ENCODE measurements around the gene KIF11. TPM values are rescaled to one million over a fixed set of nuclear protein-coding genes. Genes with fewer than 3 reads are reported as not detected.

The KIF11 gene
- total RNA-seq, 2 donors from 2014 or later, result 36.5 to 55.7 TPM

DNA sequence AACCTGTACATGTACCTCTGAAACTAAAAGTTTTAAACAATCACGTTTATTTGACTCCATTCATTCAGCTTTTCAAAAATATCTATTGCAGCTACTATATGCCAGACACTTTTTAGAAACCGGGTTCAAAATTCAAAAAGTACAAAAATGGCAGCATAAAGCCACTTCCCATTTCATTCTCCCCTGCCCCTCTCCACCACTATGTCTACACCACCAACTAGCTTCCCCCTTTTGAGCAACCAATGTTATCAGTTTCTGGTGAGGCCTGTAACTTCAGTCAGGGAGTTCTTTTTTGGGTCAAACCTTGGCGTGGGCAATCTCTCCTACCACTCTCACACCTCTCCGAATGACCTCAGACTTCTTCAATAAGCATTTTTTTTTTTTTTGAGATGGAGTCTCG is 85.3 kb downstream of the KIF11 start:
- no peak for DNase-seq
- no peak overlapping the region for H3K9ac ChIP-seq (ENCODE audit: extremely low read depth, low read length, poor library complexity, severe bottlenecking)
- H3K9me3 Mint-ChIP-seq, result peaks cover 35% of the 10 kb centered on the region
- H3K4me3 ChIP-seq (ENCODE audit: low read length), result no peak overlapping the region
- no peak overlapping the region for H3K4me3 Mint-ChIP-seq
- H3K4me1 Mint-ChIP-seq, result peaks cover 2% of the 10 kb centered on the region
- H3K27ac Mint-ChIP-seq, result no peak overlapping the region
- H3K36me3 Mint-ChIP-seq (ENCODE audit: low read depth), result peaks cover 4% of the 10 kb centered on the region
- H3K27ac ChIP-seq (ENCODE audit: low read depth, low read length), result no peak overlapping the region
- H3K4me1 ChIP-seq (ENCODE audit: control insufficient read depth, insufficient read depth, low read length), result no peaks in the 10 kb centered on the region
- no peak for TF ChIP-seq CTCF (conservative IDR thresholded peaks at IDR 0.05)
- peaks cover 26% of the 10 kb centered on the region for H3K9me3 ChIP-seq (ENCODE audit: control insufficient read depth, low read length)
- H3K27me3 Mint-ChIP-seq (ENCODE audit: insufficient read depth), result no peaks in the 10 kb centered on the region
- H3K27me3 ChIP-seq (ENCODE audit: control insufficient read depth, insufficient read depth, low read length, poor library complexity, severe bottlenecking), result no peaks in the 10 kb centered on the region
- 94 to 97% methylated on average over 2 to 5 of the region's 5 CpGs for WGBS, 2 experiments (ENCODE audit: insufficient coverage in 1 of 2, insufficient read length in 1 of 2)
- no peaks in the 10 kb centered on the region for H3K36me3 ChIP-seq (ENCODE audit: control insufficient read depth, insufficient read depth, low read length)

DNA sequence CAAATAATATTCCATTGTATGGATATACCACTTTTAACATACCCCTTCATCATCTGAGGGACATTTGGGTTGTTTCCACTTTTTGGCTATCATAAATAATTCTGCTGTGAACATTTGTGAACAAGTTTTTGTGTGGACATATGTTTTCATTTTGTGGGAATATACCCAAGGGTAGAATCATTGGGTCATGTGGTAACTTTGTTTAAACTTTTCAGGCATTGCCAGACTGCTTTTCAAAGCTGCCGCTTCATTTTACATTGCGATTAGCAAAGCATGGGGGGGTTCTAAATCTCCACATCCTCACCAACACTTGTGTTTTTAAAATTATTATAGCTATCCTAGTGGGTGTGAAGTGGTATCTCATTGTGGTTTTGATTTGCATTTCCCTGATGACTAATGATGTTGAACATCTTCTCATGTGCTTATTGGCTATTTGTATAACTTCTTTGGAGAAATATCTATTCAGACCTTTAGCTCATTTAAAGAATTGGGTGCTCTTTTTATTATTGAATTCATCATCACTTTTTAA is 88.4 kb downstream of the KIF11 start:
- no peak overlapping the region for H3K27ac ChIP-seq (ENCODE audit: low read depth, low read length)
- no peak overlapping the region for H3K27ac Mint-ChIP-seq
- 100% methylated on average over 1 of the region's 2 CpGs; no CpG with 5 or more reads in 1 of the 2 experiments for WGBS, 2 experiments (ENCODE audit: insufficient coverage in 1 of 2, insufficient read length in 1 of 2)
- peaks cover 3% of the 10 kb centered on the region for H3K36me3 Mint-ChIP-seq (ENCODE audit: low read depth)
- no peaks in the 10 kb centered on the region for H3K4me1 ChIP-seq (ENCODE audit: control insufficient read depth, insufficient read depth, low read length)
- no peaks in the 10 kb centered on the region for H3K27me3 ChIP-seq (ENCODE audit: control insufficient read depth, insufficient read depth, low read length, poor library complexity, severe bottlenecking)
- H3K4me3 Mint-ChIP-seq, result no peak overlapping the region
- H3K4me1 Mint-ChIP-seq, result no peaks in the 10 kb centered on the region
- peaks cover 32% of the 10 kb centered on the region for H3K9me3 ChIP-seq (ENCODE audit: control insufficient read depth, low read length)
- no peak overlapping the region for H3K9ac ChIP-seq (ENCODE audit: extremely low read depth, low read length, poor library complexity, severe bottlenecking)
- no peaks in the 10 kb centered on the region for H3K36me3 ChIP-seq (ENCODE audit: control insufficient read depth, insufficient read depth, low read length)
- H3K27me3 Mint-ChIP-seq (ENCODE audit: insufficient read depth), result peaks cover 10% of the 10 kb centered on the region
- H3K4me3 ChIP-seq (ENCODE audit: low read length), result no peak overlapping the region
- no peak for DNase-seq
- TF ChIP-seq CTCF (conservative IDR thresholded peaks at IDR 0.05), result no peak
- H3K9me3 Mint-ChIP-seq, result peaks cover 40% of the 10 kb centered on the region

DNA sequence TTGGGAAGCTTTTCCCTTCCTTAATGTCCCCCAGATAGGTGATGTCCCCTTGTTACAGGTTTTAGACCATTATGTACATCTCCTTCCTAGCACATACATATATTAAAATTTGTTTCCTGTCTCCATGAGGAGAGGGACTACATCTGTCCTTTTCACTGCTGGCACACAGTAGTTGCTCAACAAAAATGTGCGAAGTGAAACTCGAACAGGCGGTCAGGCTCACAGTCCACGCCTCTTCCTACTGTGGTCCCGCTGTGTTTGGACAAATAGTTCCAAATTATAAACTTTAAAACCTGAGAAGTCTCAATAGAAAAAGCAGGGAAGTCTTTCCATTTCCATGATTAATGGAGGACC is 95.6 kb downstream of the KIF11 start:
- no peak for TF ChIP-seq CTCF (conservative IDR thresholded peaks at IDR 0.05)
- peaks cover 43% of the 10 kb centered on the region for H3K27me3 Mint-ChIP-seq (ENCODE audit: insufficient read depth)
- peaks cover 26% of the 10 kb centered on the region for H3K36me3 Mint-ChIP-seq (ENCODE audit: low read depth)

More for the DNA sequence above, 95.6 kb downstream of the KIF11 start:
- DNase-seq, result no peak
- peaks cover 39% of the 10 kb centered on the region for H3K27me3 ChIP-seq (ENCODE audit: control insufficient read depth, insufficient read depth, low read length, poor library complexity, severe bottlenecking)
- no peak overlapping the region for H3K9ac ChIP-seq (ENCODE audit: extremely low read depth, low read length, poor library complexity, severe bottlenecking)
- Mint-ChIP-seq H3K4me3 (peak overlapping the region; percentile 97), H3K4me1 (peaks cover 12% of the 10 kb centered on the region), H3K9me3 (peaks cover 18% of the 10 kb centered on the region), H3K27ac (peak overlapping the region; percentile 84)
- H3K9me3 ChIP-seq (ENCODE audit: control insufficient read depth, low read length), result peaks cover 16% of the 10 kb centered on the region
- 71 to 72% methylated on average over 5 of the region's 5 CpGs for WGBS, 2 experiments (ENCODE audit: insufficient coverage in 1 of 2, insufficient read length in 1 of 2)
- no peaks in the 10 kb centered on the region for H3K4me1 ChIP-seq (ENCODE audit: control insufficient read depth, insufficient read depth, low read length)
- H3K4me3 ChIP-seq (ENCODE audit: low read length), result peak overlapping the region; percentile 80
- H3K27ac ChIP-seq (ENCODE audit: low read depth, low read length), result no peak overlapping the region
- H3K36me3 ChIP-seq (ENCODE audit: control insufficient read depth, insufficient read depth, low read length), result peaks cover 16% of the 10 kb centered on the region
